ENCODE data around the gene PSMA3. TPM values are rescaled to one million over a fixed set of nuclear protein-coding genes. Genes with fewer than 3 reads are reported as not detected.
A peak's percentile ranks its signal among the peaks of the same experiment; 100 is the strongest.

The PSMA3 gene
- total and polyA plus RNA-seq, 10 of the 15 experiments (the other 5 are each of a cell fraction or from before 2014, with no cell fraction given): 142 to 936 (median 400) TPM

DNA sequence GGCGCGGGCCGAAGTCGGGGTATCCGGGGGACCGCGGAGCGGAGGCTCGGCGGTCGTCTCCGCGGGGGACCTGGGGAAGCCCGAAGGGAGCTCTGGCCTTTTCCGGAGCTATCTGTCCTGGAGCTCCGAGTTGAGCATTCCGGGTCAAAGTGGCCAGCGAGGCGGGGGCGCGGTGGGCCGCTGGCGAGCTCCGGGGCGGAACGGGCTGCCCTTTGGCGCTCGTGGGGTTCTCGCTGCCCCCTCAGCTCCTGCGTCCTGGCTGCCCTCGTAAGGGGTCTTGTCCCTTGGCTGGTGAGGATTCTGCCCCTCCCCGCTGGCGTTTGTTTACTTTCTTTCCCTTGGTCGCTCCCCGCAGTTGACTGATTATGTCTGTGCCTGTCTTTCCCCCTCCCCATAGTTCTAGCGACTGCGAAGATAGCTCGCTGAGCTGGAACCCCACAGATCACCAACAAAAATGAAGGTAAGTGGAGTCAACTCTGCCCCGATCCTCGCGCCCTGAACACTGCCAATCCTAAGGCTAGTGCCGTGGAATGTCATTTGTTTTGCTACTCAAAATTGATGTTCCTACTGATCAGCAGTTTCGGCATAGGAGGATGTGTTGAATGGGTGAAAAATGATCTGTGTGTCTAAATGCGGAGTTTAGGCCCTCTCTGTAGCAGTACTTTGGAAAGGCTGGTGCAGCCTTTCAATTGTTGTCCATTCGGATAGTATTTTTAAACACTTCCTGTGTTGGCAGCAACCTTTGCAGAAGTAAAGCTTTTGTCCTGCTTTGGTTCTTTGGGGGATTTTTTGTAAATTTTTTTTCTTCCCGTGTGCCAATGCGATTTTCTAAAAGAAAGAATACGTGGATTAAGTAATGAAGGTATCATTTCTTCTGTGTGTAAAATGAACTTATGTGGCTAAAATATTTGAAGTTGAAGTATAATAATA, 55.0 kb downstream of the PSMA3 start (continued):
- no peak for TF ChIP-seq BCL11A (IDR thresholded peaks at IDR 0.05; ENCODE audit: low read depth, low read length)
- TF ChIP-seq IRF4 (IDR thresholded peaks at IDR 0.05; ENCODE audit: low read depth, low read length): no peak
- no peak for TF ChIP-seq HDAC6 (IDR thresholded peaks at IDR 0.05; ENCODE audit: unreplicated experiment)
- no peak for TF ChIP-seq NFYA (IDR thresholded peaks at IDR 0.05; ENCODE audit: borderline replicate concordance, low read depth, low read length)
- TF ChIP-seq RB1 (IDR thresholded peaks at IDR 0.05; ENCODE audit: borderline replicate concordance): no peak; the same call in 1 of the 2 replicates
- TF ChIP-seq ZNF24 (IDR thresholded peaks at IDR 0.05): no peak
- no peak for TF ChIP-seq SUZ12 (IDR thresholded peaks at IDR 0.05; ENCODE audit: unreplicated experiment)
- no peak for TF ChIP-seq TBL1XR1 (IDR thresholded peaks at IDR 0.05; ENCODE audit: low read depth, low read length)
- TF ChIP-seq RAD51 (IDR thresholded peaks at IDR 0.05): no peak
- TF ChIP-seq GATAD2B (conservative IDR thresholded peaks at IDR 0.05; ENCODE audit: low read depth): peak; percentile 74
- 0 out of 2 replicates have a peak, but pooled peaks have one; percentile 7 for TF ChIP-seq PAX5 (IDR thresholded peaks at IDR 0.05; ENCODE audit: borderline replicate concordance, low read depth, low read length)
- no peak for TF ChIP-seq EZH2 (IDR thresholded peaks at IDR 0.05; ENCODE audit: borderline replicate concordance, control insufficient read depth, low read depth, low read length)
- TF ChIP-seq CHD2 (IDR thresholded peaks at IDR 0.05; ENCODE audit: borderline replicate concordance, low read depth, low read length): no peak
- TF ChIP-seq ZNF207 (IDR thresholded peaks at IDR 0.05; ENCODE audit: borderline replicate concordance): no peak
- no peak for TF ChIP-seq EED (IDR thresholded peaks at IDR 0.05; ENCODE audit: low read depth)
- no peak for TF ChIP-seq POU2F2 (IDR thresholded peaks at IDR 0.05; ENCODE audit: borderline replicate concordance, low read depth, low read length)
- no peak for TF ChIP-seq ZBED1 (IDR thresholded peaks at IDR 0.05; ENCODE audit: borderline replicate concordance)
- TF ChIP-seq BACH1 (IDR thresholded peaks at IDR 0.05; ENCODE audit: borderline replicate concordance): peak; percentile 49; the same call in 1 of the 2 replicates
- no peak for TF ChIP-seq HDGF (IDR thresholded peaks at IDR 0.05)
- no peak for TF ChIP-seq SRF (IDR thresholded peaks at IDR 0.05; ENCODE audit: low read depth in 2 of 2, low read length in 2 of 2)
- 0 out of 2 replicates have a peak, but pooled peaks have one; percentile 11 for TF ChIP-seq IKZF1 (conservative IDR thresholded peaks at IDR 0.05)
- TF ChIP-seq, protein P1, sequence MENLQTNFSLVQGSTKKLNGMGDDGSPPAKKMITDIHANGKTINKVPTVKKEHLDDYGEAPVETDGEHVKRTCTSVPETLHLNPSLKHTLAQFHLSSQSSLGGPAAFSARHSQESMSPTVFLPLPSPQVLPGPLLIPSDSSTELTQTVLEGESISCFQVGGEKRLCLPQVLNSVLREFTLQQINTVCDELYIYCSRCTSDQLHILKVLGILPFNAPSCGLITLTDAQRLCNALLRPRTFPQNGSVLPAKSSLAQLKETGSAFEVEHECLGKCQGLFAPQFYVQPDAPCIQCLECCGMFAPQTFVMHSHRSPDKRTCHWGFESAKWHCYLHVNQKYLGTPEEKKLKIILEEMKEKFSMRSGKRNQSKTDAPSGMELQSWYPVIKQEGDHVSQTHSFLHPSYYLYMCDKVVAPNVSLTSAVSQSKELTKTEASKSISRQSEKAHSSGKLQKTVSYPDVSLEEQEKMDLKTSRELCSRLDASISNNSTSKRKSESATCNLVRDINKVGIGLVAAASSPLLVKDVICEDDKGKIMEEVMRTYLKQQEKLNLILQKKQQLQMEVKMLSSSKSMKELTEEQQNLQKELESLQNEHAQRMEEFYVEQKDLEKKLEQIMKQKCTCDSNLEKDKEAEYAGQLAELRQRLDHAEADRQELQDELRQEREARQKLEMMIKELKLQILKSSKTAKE (IDR thresholded peaks at IDR 0.05; ENCODE audit: low read depth, poor library complexity, severe bottlenecking): no peak
- TF ChIP-seq SREBF1 (IDR thresholded peaks at IDR 0.05; ENCODE audit: low read length): no peak
- no peak for TF ChIP-seq CUX1 (IDR thresholded peaks at IDR 0.05; ENCODE audit: insufficient replicate concordance, low read depth, low read length)
